Non-pigmented ciliary epithelial cell (primary cell): Measurements from ENCODE around the gene CCDC148.
"Not testable (repeated sequence)": the region's sequence is repeated elsewhere in the genome, so short reads cannot be mapped to it uniquely, and the experiment has no call there.

Experiments used
- DNase-seq: peaks from one replicate; pipeline ENCODE4 v3.0.0-alpha.2; 2010; ENCODE audit warnings: low read depth

The CCDC148 gene

GRCh38 chr2:158481116-158481515 lies 24.6 kb upstream of the CCDC148 start:
- no peak for DNase-seq

GRCh38 chr2:158478816-158479215 lies 22.3 kb upstream of the CCDC148 start:
- no peak for DNase-seq

- no peak for DNase-seq
Observed at GRCh38 chr2:158478237-158478636, 21.7 kb upstream of the CCDC148 start.

GRCh38 chr2:158477202-158477601 lies 20.6 kb upstream of the CCDC148 start:
- no peak for DNase-seq

GRCh38 chr2:158474526-158475011 lies 18.0 kb upstream of the CCDC148 start:
- DNase-seq: not testable (repeated sequence)

- DNase-seq: no peak
Observed at GRCh38 chr2:158473719-158474392, 17.3 kb upstream of the CCDC148 start.

- not testable (repeated sequence) for DNase-seq
Observed at GRCh38 chr2:158473300-158473699, 16.7 kb upstream of the CCDC148 start.

GRCh38 chr2:158472829-158473228 lies 16.3 kb upstream of the CCDC148 start:
- not testable (repeated sequence) for DNase-seq

GRCh38 chr2:158467248-158467647 lies 10.7 kb upstream of the CCDC148 start:
- DNase-seq: no peak

- no peak for DNase-seq
Observed at GRCh38 chr2:158464426-158465281, 8.1 kb upstream of the CCDC148 start.

GRCh38 chr2:158463496-158464095 lies 7.0 kb upstream of the CCDC148 start:
- no peak for DNase-seq

GRCh38 chr2:158460632-158461297 lies 4.2 kb upstream of the CCDC148 start:
- DNase-seq: no peak

GRCh38 chr2:158459161-158460003 lies 2.8 kb upstream of the CCDC148 start:
- no peak for DNase-seq

GRCh38 chr2:158458617-158458920 lies 2.0 kb upstream of the CCDC148 start:
- no peak for DNase-seq

- no peak for DNase-seq
Observed at GRCh38 chr2:158457826-158458616, 1.5 kb upstream of the CCDC148 start.

GRCh38 chr2:158457092-158457825 lies 706 bp upstream of the CCDC148 start:
- no peak for DNase-seq

- no peak for DNase-seq
Observed at GRCh38 chr2:158443606-158444005, 12.9 kb downstream of the CCDC148 start.

GRCh38 chr2:158439062-158439461 lies 17.5 kb downstream of the CCDC148 start:
- not testable (repeated sequence) for DNase-seq

- not testable (repeated sequence) for DNase-seq
Observed at GRCh38 chr2:158433716-158434115, 22.8 kb downstream of the CCDC148 start.

- no peak for DNase-seq
Observed at GRCh38 chr2:158432117-158432516, 24.4 kb downstream of the CCDC148 start.
